ENCODE data around the gene CERCAM.

Gene CERCAM

GRCh38 chr9:128470560-128470959 is 49.9 kb downstream of the CERCAM start:
- Histone ChIP-seq H3F3A (ENCODE audit: insufficient read depth, low read length) (no peaks in the 10 kb centered on the region), H3K4me3 (ENCODE audit: low read depth, low read length, poor library complexity, severe bottlenecking) (no peak overlapping the region), H3K27ac (ENCODE audit: low read depth, low read length, poor library complexity, severe bottlenecking) (no peak overlapping the region), H3K27me3 (ENCODE audit: insufficient read depth, low read length) (no peaks in the 10 kb centered on the region), H4K20me1 (ENCODE audit: insufficient read depth, low read length) (no peaks in the 10 kb centered on the region), H2AFZ (ENCODE audit: low read length) (no peak overlapping the region), H3K9me2 (ENCODE audit: low read depth, low read length) (no peaks in the 10 kb centered on the region), H3K9me3 (ENCODE audit: low read length) (no peaks in the 10 kb centered on the region), H3K9ac (ENCODE audit: low read length) (no peak overlapping the region), H3K4me1 (ENCODE audit: insufficient read depth, low read length, severe bottlenecking) (no peaks in the 10 kb centered on the region), H3K36me3 (ENCODE audit: insufficient read depth, low read length) (peaks cover 46% of the 10 kb centered on the region), H3K4me2 (ENCODE audit: low read length) (no peak overlapping the region), H3K79me2 (ENCODE audit: insufficient read depth, low read length) (no peaks in the 10 kb centered on the region)
- TF ChIP-seq CTCF (IDR thresholded peaks at IDR 0.05; ENCODE audit: low read length) (no peak), EZH2 (IDR thresholded peaks at IDR 0.05; ENCODE audit: borderline replicate concordance, low read length) (no peak)

- H3K4me1 ChIP-seq (ENCODE audit: insufficient read depth, low read length, severe bottlenecking), result no peaks in the 10 kb centered on the region
- no peaks in the 10 kb centered on the region for H3K79me2 ChIP-seq (ENCODE audit: insufficient read depth, low read length)
- no peak overlapping the region for H3K9ac ChIP-seq (ENCODE audit: low read length)
- H3K4me2 ChIP-seq (ENCODE audit: low read length), result no peak overlapping the region
- TF ChIP-seq CTCF (IDR thresholded peaks at IDR 0.05; ENCODE audit: low read length) (no peak), EZH2 (IDR thresholded peaks at IDR 0.05; ENCODE audit: borderline replicate concordance, low read length) (no peak)
- H4K20me1 ChIP-seq (ENCODE audit: insufficient read depth, low read length), result no peaks in the 10 kb centered on the region
- no peak overlapping the region for H3K4me3 ChIP-seq (ENCODE audit: low read depth, low read length, poor library complexity, severe bottlenecking)
- no peaks in the 10 kb centered on the region for H3K9me3 ChIP-seq (ENCODE audit: low read length)
- no peaks in the 10 kb centered on the region for H3K9me2 ChIP-seq (ENCODE audit: low read depth, low read length)
- no peak overlapping the region for H2AFZ ChIP-seq (ENCODE audit: low read length)
- peaks cover 45% of the 10 kb centered on the region for H3K36me3 ChIP-seq (ENCODE audit: insufficient read depth, low read length)
- H3K27ac ChIP-seq (ENCODE audit: low read depth, low read length, poor library complexity, severe bottlenecking), result no peak overlapping the region
- H3K27me3 ChIP-seq (ENCODE audit: insufficient read depth, low read length), result no peaks in the 10 kb centered on the region
- no peaks in the 10 kb centered on the region for H3F3A ChIP-seq (ENCODE audit: insufficient read depth, low read length)
Observed at GRCh38 chr9:128473104-128473503, 52.4 kb downstream of the CERCAM start.

GRCh38 chr9:128475867-128476266 is 55.2 kb downstream of the CERCAM start:
- H3K9me3 ChIP-seq (ENCODE audit: low read length), result no peaks in the 10 kb centered on the region
- peaks cover 53% of the 10 kb centered on the region for H3K36me3 ChIP-seq (ENCODE audit: insufficient read depth, low read length)
- H3K4me2 ChIP-seq (ENCODE audit: low read length), result no peak overlapping the region
- TF ChIP-seq CTCF (IDR thresholded peaks at IDR 0.05; ENCODE audit: low read length), result no peak
- TF ChIP-seq EZH2 (IDR thresholded peaks at IDR 0.05; ENCODE audit: borderline replicate concordance, low read length), result no peak
- no peaks in the 10 kb centered on the region for H3F3A ChIP-seq (ENCODE audit: insufficient read depth, low read length)
- H3K4me3 ChIP-seq (ENCODE audit: low read depth, low read length, poor library complexity, severe bottlenecking), result no peak overlapping the region
- no peaks in the 10 kb centered on the region for H3K79me2 ChIP-seq (ENCODE audit: insufficient read depth, low read length)
- H4K20me1 ChIP-seq (ENCODE audit: insufficient read depth, low read length), result no peaks in the 10 kb centered on the region
- H3K27me3 ChIP-seq (ENCODE audit: insufficient read depth, low read length), result no peaks in the 10 kb centered on the region
- H3K4me1 ChIP-seq (ENCODE audit: insufficient read depth, low read length, severe bottlenecking), result no peaks in the 10 kb centered on the region
- H3K9ac ChIP-seq (ENCODE audit: low read length), result no peak overlapping the region
- H2AFZ ChIP-seq (ENCODE audit: low read length), result no peak overlapping the region
- H3K27ac ChIP-seq (ENCODE audit: low read depth, low read length, poor library complexity, severe bottlenecking), result no peak overlapping the region
- H3K9me2 ChIP-seq (ENCODE audit: low read depth, low read length), result no peaks in the 10 kb centered on the region
